HG03025 (cell line): ENCODE data around the gene GMPS.
"Not testable (repeated sequence)": the region's sequence is repeated elsewhere in the genome, so short reads cannot be mapped to it uniquely, and the experiment has no call there.

Source experiments
- ATAC-seq: cut with Tn5 transposase; IDR thresholded peaks from one replicate; pipeline ENCODE4 v1.9.1; 2021; ENCODE audit warnings: mild to moderate bottlenecking, moderate library complexity; ENCODE audit not compliant: unreplicated experiment, low FRiP score

GMPS gene

DNA sequence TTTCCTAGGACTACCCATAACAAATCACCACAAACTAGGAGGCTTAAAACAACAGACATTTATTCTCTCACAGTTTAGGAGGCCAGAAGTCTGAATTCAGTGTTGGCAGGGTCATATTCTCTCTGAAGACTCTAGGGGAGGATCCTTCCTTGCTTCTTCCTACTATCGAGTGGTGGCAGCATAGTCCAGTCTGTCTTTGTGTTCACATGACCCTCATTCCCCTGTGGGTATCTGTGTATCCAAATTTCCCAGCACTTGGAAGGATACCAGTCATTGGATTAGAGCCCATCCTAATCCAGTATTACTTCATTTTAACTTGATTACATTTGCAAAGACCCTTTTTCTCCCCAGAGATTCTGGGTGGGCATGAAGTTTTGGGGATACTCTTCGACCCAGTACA is 63.8 kb downstream of the GMPS start:
- no peak for ATAC-seq

DNA sequence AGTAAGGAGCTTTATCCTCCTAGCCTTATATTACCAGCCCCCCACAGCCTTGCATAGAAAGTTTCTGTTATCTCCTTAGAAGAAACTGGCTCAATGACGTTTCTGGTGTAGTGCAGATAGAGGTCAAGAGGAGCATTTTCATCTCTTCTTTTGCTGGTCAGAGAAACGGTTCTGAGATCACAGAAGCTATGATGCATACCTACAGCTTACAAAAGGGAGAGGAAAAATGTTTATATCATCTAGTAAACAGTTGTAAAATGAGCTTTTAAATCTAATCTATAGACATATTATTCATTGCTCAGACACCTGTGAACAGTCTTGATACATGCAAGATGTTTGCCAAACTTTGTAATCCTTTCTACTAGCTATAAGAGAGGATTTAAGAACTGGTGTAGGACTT is 68.0 kb downstream of the GMPS start:
- ATAC-seq, result no peak

DNA sequence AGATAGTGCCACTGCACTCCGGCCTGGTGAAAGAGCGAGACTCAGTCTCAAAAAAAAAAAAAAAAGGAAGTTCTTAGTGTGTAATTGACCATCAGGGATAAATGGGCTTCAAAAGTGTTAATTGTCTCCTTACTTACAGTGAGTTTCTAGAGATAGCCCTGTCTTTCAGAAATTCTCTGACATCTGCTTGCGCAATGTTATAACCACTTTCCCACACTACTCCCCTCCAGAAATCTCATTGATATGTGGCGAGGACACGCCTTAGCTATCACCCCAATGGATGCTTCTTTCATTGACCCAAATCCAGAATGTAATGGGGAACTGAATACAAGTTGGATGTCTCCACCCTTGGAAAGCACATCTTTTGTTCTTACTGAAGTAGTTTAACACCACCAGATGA is 70.9 kb downstream of the GMPS start:
- no peak for ATAC-seq

DNA sequence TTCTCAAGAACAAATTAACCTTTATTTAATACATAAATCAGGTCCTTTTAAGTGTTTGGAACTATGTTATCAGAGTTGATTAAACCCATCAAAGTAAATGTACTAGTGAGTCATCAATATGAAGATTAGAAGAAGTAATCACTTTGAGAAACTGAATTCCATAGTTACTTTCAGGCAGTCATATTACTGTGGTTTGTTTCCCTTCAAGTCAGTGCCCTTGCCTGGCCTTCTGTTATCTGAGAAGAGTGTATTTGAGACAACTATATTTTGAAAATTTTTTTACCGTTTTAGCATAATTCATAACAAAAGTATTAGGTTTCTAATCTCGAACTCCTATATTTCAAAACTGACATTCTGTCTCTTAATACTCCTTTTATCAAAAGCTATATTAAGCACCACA is 73.6 kb downstream of the GMPS start:
- ATAC-seq, result no peak

DNA sequence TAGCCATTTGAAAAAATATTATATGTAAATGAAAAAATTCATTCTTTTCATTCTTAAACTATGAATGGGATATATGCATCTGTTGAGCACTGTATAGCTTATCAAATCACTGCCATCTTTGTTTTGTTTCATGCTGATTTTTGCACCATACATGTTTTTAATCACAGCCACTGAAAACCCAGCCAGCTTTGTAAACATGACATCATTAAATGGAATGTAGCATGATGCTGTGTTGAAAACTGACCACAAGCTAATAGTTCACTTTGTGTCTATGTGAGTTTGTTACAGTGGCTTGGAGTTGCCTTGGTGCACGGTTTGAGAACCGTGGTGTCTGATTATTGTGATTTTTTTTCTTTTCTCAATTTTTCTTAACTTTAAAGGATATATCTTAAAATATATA is 75.7 kb downstream of the GMPS start:
- no peak for ATAC-seq

DNA sequence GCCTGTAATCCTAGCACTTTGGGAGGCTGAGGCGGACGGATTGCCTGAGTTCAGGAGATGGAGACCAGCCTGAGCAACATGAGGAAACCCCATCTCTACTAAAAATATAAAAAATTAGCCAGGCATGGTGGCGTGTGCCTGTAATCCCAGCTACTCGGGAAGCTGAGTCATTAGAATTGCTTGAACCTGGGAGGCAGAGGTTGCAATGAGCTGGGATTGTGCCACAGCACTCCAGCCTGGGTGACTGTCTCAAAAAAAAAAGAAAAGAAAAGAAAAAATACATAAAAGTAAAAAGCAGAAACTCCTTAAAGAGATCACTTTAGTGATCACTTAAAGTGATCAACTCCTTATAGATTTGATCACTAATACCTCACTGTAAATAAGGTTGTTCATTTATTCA is 78.0 kb downstream of the GMPS start:
- no peak for ATAC-seq

DNA sequence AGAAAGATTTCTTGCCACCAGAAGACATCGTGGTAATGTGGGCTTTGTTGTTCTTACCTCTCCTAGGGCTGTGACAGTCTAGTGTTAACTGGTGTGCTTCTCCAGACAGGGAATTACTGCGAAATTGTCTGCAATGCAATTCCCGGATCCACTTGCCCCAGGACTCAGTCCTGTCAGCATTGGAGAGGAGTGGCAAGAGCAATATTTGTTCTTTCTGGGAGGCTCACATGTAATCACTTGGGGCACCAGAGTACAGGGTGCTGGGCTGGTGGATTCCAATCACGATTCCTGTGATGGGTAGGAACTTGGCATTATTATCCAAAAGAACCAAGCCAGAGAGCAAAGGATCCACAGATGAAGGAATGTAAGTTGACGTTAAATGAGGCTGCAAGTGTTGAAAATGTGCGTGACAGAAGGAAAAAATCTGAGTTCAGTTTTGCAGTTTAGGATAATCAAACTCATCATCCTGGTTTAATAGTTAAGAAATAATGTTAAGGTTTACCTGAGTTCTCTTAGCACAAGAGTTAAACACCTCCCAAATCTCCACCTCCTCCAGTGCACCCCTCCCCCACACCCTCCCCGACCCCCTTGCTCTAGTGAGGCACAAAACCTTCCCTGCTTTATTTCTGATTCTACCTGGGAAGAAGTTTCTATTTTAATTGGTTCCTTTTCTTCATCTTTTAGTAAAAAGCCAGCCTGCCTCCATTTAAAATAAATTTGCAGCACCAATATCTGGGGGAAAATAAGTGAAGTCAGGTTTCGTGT is 79.2 kb downstream of the GMPS start:
- ATAC-seq, result no peak

DNA sequence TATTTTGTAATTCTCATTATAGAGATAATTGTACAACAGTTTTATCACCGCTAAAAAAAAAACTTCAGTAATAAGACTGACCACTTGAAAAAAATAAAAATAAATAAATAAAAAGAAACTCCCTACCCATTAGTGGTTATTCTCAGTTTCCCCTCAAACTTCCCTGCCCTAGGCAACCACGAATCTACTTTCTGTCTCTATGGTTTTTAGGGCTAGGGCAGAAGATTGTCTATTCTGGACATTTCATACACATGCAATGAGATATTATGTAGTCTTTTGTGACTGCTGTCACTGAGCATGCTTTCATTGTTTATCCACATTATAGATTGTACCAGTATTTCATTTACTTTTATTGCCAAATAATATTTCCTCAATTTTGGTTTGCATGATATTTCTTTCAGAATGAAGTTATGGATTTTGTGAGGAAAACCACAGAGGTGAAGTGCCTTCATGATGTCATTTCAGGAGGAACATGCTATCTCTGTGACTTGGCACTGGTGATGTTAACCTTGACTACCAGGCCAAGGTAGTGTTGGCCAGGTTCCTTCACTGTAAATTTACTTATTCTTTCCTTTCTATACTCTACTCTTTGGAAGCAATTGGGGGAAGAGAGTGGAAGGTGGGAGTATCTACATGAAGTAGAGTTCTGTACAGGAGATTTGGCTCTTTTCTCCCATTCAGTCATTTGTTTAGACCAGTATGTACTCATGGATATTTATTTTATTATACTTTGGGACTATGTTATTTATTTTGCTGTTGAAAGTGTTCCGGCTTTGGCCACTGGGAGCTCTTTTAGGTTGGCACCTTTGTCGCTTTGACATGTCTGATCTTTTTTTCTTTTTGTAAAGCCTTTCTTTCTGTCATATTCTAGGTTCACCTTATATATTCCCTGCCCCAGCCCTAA is 86.3 kb downstream of the GMPS start:
- ATAC-seq, result no peak

DNA sequence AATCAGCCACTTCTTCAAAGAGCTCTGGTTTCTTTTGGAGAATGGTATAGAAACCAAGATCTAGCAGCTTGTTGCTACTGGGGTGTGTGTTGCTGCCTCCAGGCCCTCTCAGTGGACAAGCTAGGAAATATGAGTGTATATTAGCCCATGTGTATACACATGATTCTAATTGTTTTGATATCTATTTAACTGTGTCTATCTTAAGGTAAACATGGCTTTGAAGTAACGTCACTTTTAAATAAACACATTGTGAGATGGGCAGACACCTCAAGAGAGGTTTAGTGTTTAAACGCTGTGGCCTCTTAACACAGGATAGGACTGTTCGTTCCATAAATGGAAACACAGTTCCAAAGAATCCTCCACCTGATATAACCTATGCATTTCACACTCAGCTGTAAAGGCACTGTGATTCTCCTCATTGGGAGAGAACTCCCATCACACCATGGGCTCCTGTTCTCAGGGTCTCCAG is 87.0 kb downstream of the GMPS start:
- no peak for ATAC-seq

DNA sequence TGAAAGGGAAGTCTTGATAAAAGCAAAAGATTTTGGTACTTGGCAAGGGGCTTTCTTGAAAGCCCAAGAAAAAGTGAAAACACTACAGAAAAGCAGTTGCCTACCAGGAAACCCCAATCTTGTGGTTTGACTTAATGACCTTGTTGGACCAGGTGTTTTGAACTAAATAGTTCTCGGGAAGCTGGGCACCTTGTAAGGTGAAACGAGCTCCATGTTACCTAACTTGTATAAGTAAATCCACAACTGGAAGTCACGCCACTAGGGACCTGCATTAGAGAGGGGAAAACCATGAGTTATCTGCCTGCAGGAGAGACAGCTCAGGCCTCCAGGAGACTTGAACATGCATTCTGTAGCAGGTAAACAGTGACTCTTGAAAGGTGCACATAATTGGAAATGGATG is 88.2 kb downstream of the GMPS start:
- no peak for ATAC-seq

DNA sequence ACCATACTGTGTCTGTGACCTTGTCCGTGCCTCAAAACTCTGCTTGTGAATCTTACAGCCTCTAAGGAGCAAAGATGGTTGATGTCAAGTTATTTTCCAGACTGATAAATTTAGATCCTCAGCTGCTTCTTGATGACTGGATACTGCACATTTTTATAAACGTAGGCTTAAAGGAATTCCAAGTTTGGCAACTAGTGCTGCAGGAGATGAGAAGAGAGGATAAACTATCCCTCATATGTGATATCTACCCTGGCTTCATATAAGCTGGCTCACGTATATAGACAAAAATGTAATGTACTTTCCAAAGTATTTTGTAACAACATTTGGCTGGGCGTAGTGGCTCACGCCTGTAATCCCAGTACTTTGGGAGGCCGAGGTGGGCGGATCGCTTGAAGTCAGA is 89.6 kb downstream of the GMPS start:
- no peak for ATAC-seq

DNA sequence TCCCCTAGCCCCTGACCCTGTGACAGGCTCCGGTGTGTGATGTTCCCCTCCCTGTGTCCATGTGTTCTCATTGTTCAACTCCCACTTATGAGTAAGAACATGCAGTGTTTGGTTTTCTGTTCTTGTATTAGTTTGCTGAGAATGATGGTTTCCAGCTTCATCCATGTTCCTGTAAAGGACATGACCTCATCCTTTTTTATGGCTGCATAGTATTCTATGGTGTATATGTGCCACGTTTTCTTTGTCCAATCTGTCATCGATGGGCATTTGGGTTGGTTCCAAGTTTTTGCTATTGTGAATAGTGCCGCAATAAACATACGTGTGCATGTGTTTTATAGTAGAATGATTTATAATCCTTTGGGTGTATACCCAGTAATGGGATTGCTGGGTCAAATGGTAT is 90.6 kb downstream of the GMPS start:
- not testable (repeated sequence) for ATAC-seq

DNA sequence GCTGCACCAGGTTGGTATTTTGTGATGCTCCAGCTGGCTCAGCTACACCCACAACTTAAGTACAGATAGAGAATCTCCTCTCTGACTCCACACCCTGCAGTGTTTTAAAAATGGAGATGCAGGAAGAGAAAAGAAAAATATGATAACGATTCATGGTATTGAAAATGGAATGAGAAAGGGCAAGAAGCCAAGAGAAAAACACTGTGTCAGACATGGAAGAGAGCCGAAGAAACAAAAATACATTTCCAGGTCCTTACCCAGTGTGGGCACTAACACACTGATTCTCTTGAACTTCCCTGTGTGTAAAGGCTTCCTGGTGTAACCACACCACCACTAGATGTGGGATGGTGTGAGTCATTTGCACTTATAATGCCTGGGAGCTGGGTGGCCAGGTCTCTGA is 93.1 kb downstream of the GMPS start:
- no peak for ATAC-seq

DNA sequence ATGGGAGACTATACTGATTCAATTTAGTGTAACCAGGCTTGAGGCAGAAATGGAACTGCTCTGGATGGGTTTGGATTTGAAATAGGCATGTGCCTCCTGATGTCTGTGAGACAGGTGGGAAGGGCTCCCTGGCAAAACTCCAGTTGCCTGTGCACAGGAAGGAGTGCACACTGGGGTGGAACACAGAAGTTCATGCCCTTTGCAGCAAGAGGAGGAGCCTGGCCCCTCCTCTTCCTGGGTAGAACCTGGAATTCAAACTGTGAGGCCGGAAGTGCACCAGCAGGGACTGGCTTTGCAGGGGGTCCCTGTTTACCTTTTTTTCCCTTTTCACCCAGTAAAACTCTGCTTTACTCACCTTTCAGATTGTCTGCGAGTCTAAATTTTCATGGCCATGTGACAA is 99.9 kb downstream of the GMPS start:
- no peak for ATAC-seq

DNA sequence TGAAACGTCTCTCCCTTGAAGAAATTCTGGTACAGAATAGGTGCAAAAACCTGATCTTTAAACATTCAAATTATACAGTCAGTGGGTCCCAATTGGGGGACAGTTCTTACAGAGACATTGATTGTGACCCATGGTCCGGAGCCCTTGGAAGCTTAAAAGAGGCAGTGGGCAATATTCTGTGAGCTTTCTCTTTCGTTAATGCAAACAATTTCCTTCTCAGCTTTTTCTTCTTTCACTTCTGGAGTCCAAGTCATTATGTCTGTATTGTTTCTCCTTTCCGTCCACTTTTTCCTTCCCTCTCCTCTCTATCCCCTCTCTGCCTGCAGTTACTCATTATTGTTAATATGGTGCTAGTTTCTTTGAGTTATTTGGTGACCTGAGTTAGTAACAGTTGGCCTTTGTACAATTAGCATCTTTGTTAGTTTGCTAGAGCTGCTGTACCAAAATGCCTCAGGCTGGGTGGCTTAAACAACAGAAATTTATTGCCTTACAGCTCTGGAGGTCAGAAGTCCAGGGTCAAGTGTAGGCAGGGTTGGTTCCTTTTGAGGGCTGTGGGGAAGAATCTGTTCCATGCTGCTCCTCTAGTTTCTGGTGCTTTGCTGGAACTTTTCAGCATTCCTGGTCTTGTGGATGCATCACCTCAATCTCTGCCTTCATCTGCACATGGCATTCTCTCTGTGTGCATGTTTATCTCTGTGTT is 102.6 kb downstream of the GMPS start:
- ATAC-seq, result no peak

DNA sequence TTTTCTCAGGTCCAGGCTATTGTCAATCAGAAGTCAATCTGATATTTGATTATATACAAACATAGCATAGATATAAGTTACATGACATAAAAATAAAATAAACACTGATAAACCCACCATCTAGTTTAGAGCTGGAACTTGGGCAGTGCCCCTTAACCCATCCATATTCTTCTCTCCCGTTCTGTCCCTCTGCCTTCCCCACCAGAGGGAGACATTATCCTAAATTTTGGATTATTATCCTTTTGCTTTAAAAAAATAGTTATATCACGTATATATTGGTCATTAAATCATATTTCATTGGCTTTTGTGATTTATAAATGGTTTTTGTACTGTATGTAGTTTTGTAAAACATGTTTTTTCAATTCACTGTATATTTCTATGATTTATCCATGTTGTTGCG is 107.9 kb downstream of the GMPS start:
- ATAC-seq, result no peak

DNA sequence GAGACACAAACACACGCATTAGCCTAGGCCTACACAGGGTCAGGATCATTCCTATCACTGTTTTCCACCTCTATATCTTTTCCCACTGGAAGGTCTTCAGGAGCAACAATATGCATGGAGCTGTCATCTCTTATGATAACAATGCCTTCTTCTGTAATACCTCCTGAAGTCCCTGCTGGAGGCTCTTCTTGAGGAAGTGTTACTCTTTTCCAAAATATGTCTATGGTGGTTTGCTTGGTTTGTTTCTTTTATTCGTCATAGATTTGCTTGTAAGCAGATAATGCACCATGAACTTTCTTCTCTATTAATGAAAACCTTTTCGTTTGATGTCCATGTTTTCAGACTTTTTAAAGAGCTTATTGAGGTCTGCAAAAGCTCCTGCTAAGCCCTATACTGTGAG is 109.3 kb downstream of the GMPS start:
- ATAC-seq, result no peak

DNA sequence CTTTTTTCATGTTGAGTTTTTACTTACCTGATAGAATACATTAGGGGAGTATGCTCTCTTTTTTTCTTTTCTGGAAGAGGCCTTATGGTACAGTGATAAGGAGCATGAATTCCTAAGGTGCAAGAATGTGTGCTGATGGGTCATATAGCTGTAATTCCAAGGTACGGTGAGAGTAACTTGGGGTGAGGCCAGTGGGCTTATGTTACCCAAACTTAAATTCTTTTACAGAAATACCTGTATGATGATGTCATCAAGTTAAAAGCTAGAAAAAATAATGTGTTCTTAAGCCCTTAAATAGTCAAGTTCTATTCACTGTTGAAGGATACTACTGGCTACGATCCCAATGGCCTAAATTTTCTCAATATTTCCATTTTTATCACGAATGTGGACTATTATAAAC is 111.2 kb downstream of the GMPS start:
- no peak for ATAC-seq

DNA sequence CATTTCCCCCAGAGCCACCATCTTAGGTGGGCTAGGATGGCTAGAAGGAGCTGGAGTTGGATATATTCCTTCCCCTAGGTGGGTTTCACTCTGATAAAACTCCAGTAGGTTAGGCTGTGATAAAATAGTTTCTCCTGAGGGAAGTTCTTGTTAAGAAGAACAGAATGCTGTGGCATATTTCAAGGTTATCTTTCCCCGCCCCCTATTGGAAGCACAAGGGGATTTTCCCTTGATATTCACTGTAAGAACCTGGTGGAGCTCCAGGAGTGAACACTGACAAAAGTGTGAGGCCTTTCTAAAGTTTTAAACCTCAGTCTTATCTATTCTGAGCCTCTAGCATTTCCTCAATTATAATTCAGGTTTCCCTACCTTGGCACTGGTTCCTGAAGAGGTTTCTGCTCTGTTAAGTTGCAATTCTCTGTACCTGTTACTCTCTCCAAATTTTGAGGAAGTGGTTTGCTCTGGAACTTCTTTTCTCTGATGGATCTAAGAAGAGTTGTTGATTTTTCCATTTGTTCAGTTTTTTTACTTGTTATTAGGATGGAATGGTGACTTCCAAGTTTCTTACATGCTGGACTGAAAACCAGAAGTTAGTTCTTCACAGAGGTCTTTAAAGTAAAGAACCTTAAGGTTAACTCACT is 113.5 kb downstream of the GMPS start:
- no peak for ATAC-seq

DNA sequence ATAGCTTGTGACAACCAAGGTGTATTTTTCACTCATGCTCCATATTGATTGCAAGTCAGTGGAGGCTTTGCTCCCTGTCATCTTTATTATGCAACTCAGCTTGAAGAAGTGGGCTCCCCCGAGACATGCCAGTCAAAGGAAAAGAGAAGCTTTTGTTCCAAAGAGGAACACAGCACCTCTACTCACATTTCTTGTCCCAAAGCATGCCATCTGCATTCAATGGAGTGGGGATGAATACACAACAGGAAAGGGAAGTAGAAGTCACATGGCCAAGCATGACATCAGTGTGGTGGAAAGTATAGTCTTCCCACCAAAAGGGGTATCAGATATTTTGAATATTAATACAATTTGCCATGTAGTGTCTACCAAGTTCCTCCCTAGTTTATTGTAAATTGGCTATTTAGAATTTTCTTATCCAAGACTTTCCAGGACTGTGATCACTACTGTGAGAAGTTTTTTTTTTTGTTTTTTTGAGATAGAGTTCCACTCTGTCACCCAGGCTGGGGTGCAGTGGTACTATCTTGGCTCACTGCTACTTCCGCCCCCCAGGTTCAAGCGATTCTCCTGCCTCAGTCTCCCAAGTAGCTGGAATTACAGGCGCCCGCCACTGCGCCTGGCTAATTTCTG is 114.5 kb downstream of the GMPS start:
- no peak for ATAC-seq
